ENCODE results near the gene LDAF1.

Gene LDAF1

DNA sequence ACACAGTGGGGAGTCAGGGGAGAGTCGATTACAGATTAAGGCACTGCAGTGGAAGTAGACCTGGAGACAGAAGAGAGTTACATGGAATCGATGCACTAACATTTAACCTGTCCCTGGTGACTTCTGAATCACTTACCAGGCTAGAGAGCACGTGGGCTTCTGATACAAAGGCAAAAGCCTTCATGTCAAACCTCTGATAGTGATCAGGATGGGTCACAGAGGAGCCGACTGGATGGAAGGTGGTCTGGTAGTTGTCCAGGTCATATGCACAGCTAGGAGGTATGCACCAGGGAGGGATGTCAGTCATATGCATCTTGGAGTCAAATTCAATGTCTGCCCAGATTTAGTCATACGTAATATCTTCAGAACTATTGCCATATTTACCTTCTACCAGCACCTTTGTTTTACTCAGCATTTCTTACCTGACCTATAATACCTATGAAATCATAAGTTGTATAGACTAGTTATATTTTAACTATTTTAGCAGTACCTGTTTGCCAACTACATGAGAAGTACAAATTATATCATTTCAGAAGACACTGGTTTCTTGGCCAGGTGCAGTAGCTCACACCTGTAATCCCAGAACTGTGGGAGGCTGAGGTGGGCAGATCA is 41.2 kb downstream of the LDAF1 start:
- DNase-seq, result no peak

DNA sequence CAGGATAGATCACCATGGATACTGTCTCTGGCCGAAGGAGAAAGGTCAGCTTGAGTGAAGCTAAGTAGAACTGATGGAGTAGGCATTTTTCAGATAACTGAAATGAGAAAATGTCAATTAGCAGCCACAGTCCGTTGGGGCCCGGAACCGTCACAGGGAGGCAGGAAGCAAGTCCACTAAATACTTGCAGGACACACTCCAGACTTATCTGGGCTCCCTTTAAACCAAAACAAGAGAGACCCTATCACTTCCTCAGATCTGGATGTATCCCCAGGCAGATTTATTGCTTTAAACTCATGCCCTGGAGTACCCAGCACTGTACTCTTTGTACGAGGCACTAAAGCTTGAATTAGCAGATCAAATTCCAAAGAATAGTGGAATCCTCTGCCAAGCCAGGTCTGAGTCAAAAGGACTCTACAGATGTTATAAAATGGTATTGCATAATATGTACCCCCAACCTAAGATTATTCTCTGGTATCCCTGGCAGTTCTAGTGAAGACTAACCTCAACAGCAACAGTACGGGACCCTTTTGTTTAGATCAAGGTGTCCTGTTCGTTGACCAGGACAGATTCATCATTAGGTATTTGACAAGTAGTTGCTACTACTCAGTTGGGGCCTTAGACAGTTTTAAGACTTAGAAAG is 44.8 kb downstream of the LDAF1 start:
- no peak for DNase-seq

DNA sequence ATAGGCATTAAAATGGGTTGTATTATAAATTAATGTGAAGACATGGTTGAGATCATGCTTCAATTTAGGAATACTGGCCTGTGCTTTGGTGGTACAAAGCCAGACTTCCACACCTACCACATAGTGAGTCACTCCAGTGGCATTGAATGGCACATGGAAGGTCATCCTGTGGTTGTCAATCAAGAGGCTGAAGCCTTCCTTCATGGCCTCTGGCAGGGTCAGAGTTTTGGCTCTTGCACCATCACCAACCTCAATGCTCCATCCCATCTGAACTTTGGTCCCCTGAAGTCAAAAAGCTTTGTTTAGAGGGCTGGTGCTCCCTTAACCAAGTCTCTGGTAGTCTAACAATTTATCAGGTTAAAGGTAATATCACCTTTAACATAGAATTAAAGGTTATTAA is 46.8 kb downstream of the LDAF1 start:
- DNase-seq, result no peak

- DNase-seq, result no peak
Measured at GRCh38 chr16:21206550-21206949, 48.1 kb downstream of the LDAF1 start.

- no peak for DNase-seq
Measured at GRCh38 chr16:21208446-21209230, 50.2 kb downstream of the LDAF1 start.

DNA sequence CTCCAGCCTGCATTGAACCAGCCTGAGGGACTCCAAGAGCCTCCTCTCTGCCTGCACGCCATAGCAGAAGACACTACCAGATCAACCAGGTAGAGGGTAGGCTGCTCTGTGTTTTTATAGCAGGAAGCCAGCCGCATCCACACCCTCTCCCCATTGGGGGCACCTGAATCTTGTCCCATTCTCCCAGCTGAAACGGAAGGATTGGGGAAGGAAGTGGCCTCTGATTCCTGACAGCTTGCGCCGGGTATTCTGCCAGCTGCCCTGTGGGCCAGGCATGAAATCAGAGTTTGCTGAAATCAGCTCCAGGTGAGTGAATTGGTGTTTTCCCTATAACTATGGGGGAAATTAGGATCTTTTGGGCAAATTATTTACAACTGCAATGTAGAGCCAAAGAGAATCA is 53.0 kb downstream of the LDAF1 start, which contains the start of gene ZP2:
ZP2 (minus strand) TSS at position 89 of the 400 bp plus-strand sequence; CDS start at position 62, 27 bp downstream.
- no peak for DNase-seq

DNA sequence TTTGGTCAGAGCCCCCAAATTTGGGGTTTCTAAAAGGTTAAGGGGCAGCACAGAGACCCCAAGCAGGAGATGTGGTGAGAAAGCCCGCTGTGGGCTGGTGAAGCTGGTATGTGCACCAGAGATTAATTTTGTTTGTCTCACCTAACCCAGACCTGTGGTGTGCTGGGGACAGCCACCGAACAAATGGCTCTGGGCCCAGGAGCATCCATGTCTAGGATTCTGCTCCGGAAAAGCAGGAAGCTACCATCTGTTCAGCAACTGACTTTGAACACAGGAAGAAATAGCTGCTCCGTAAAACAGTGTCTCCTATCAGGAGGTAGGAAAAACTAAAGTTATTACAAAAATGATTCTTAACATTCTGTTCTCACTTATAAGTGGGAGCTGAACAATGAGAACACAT is 55.6 kb downstream of the LDAF1 start:
- DNase-seq, result no peak

- DNase-seq, result no peak
Measured at GRCh38 chr16:21217121-21217520, 58.6 kb downstream of the LDAF1 start.

GRCh38 chr16:21218153-21218552 is 59.7 kb downstream of the LDAF1 start:
- no peak for DNase-seq

GRCh38 chr16:21219551-21219950 is 61.1 kb downstream of the LDAF1 start:
- no peak for DNase-seq

GRCh38 chr16:21222495-21223337 is 64.2 kb downstream of the LDAF1 start:
- no peak for DNase-seq

GRCh38 chr16:21223787-21224186 is 65.3 kb downstream of the LDAF1 start:
- DNase-seq, result no peak

- DNase-seq, result no peak
Measured at GRCh38 chr16:21224800-21225199, 66.3 kb downstream of the LDAF1 start.

DNA sequence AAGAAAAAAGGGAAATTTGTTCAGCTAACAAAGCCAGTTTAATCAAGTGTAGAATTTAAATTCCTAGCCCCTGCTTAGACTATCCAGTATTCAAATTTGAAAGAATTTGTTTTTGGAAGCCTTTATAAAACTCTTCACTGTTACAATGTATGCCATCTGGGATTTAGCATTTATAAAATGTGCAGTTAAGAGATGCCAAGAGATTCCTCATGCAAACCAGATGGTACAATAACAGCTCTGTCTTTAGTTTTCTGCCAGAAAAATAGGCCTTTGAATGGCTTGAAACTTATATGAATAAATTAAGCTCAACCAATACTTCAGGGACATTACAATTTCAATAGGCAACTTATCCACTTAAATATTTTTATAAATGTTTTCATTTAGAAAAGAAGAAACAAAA is 68.3 kb downstream of the LDAF1 start:
- DNase-seq, result no peak

GRCh38 chr16:21227866-21228265 is 69.4 kb downstream of the LDAF1 start:
- DNase-seq, result no peak

DNA sequence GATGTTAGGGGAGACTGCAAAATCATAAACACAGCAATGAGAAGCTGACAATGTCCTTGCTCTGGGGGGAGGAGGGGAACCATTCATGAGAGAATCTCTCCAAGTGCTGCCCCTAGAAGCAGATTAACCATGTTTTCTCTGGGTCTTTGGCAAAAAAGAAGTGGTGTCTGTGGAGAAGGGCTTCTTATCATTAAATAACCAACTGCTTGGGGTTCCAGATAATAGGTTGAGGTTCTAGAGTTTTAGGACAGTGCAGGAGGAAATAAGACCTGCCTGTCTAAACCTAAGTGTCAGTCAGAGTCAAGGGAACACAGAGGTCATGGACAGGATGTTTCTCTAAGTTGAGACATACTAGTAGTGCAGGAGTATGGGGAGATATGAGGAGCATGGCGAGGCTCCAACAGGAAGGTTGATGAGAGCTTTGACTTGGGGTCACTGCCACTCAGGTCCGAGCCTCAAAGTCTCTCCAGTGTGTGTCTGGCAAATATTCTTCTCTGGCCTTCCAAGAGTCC is 69.9 kb downstream of the LDAF1 start:
- DNase-seq, result no peak
